GM13976 (cell line): ENCODE measurements around the gene MED15.

ENCODE experiments used
- DNase-seq: peaks from one replicate; pipeline ENCODE4 v3.0.0; 2012; ENCODE audit warnings: low spot score
- in situ Hi-C: fragments of 300-500 bp; cut with MboI; formaldehyde crosslinking; loops from one replicate; pipeline ENCODE4 v1.12.0; 2022; ENCODE audit warnings: low sequenced_read_pairs, mixed read lengths, inconsistent platforms; ENCODE audit not compliant: unreplicated experiment
- TF ChIP-seq, protein P1 (sequence below): IDR thresholded peaks from 2 replicates; pipeline ENCODE4 v1.5.1; 2012; ENCODE audit warnings: borderline replicate concordance, mild to moderate bottlenecking; ENCODE audit not compliant: insufficient read depth; ENCODE audit errors: extremely low read depth, missing control alignments, control extremely low read depth

MED15 gene

DNA sequence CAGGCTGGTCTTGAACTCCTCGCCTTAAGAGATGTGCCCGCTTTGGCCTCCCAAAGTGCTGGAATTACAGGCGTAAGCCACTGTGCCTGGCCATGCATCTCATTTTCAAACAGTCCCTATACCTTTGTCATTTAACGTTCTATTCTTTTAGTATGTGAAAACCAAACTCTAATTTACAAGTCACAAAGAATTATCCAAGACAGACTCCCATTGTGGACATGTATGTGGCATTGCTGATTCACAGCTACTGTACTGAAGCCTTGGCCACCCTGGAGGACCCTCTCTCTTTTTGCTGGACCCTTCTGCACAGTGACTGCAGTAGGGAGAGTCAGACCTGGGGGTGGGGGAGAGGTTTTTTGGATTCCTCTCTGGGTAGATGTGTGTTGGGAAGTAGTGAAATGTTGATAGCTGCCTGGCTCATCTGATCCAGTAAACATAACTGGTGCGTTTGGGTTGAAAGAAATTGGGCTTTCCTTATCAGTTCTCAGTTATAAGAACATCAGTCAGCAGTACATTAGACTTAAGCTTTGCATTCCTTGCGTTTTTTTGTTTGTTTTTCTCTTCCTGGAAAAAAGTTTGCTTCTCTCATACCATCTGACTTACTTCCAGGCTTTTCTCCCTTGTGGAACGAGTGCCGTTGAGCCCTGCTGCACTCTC, 65.9 kb downstream of the MED15 start:
- in situ Hi-C loops, result no loop called here
- no peak for DNase-seq
- TF ChIP-seq, protein P1, sequence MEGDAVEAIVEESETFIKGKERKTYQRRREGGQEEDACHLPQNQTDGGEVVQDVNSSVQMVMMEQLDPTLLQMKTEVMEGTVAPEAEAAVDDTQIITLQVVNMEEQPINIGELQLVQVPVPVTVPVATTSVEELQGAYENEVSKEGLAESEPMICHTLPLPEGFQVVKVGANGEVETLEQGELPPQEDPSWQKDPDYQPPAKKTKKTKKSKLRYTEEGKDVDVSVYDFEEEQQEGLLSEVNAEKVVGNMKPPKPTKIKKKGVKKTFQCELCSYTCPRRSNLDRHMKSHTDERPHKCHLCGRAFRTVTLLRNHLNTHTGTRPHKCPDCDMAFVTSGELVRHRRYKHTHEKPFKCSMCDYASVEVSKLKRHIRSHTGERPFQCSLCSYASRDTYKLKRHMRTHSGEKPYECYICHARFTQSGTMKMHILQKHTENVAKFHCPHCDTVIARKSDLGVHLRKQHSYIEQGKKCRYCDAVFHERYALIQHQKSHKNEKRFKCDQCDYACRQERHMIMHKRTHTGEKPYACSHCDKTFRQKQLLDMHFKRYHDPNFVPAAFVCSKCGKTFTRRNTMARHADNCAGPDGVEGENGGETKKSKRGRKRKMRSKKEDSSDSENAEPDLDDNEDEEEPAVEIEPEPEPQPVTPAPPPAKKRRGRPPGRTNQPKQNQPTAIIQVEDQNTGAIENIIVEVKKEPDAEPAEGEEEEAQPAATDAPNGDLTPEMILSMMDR, result no peak

DNA sequence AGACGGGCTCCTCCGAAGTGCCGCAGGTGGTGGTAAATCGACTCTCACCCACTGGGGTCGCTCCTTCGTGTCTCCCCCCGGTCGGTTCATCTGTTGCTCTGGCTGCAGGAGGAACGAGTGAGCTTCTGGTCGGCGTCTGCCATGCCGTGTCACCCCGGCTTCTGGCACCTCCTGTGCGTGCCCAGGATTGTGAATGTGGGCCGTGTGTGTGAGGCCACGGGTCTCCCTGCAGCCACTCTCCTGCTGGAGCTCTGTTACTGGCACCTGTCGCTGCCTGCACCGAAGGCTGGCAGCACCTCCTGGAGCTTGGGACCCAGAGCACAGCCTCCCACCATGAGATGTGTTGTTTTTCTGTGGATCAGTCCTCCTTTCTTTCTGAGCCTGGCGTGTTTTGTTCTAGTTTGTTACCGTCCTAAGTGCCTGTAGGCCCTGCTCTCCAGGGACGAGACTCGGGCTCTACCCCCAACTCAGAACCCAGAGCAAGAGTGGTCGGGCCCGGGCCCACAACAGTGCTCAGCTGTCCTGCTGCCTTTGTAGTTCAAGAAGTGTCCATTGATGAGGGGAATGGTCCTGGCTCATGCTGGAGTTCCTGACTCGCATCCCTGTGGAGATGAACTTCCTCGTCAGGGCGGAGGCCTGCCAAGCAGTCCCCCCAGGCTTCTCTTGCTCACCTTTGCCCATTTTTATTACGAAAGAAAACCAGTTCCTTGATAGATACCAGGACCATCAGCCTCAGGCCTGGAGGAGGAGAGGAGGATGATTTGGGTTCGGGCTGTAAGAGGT, 66.6 kb downstream of the MED15 start:
- DNase-seq, result no peak
- in situ Hi-C loops, result no loop called here
- TF ChIP-seq, protein P1, result no peak

DNA sequence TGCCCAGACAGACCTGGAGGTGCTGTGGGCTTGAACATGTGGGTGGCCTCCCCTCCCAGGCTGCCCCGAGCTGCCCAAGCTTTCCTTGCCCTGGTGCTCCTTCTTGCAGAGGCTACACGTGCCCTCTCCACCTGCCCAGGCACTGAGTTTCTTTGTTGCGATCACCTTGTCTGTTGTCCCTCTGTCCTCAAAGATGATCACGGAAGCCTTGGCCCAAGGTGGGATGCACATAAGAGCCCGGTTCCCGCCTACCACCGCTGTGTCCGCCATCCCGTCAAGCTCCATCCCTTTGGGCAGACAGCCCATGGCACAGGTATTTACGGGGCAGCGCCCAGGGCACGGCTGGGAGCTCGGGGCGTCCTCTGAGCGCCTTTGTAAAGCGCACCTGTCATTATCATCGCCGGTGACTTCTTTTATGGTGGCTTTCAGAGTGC, 67.5 kb downstream of the MED15 start:
- in situ Hi-C loops, result no loop called here
- TF ChIP-seq, protein P1, result no peak

DNA sequence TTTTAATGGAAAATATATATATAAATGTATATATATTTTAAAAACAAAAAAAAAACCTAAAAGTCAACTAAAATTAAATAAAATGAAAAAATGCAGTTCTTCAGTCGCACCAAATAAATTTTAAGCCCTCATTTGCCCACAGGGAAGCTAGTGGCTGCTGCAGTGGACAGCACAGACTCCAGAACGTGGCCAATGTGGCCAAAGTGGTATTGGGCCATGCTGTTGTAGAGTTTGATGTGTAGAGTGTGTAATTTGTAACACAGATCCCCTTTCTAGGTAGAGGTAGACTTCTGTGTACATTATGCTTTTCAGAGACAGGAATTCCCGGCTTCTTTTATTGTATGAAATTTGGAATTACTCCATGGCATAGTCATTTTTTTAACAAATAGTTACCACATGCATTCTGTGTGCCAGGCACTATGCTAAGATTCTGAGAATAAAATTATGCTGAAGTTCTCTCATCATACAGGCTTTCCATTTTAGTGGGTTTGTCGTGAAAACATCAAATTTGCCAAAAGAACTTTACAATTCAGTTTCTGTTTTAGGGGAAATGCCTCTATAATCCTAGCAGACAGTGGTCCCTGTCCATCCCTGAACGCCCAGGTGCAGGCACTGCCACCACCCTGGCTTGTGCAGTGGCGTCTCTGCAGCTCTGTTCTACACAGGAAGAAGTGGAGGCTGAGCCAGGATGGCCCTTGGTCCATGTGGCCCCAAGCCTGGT, 68.5 kb downstream of the MED15 start:
- DNase-seq, result no peak
- in situ Hi-C loops, result no loop called here
- TF ChIP-seq, protein P1, result no peak

More for the DNA sequence above, 67.5 kb downstream of the MED15 start:
- DNase-seq, result no peak

DNA sequence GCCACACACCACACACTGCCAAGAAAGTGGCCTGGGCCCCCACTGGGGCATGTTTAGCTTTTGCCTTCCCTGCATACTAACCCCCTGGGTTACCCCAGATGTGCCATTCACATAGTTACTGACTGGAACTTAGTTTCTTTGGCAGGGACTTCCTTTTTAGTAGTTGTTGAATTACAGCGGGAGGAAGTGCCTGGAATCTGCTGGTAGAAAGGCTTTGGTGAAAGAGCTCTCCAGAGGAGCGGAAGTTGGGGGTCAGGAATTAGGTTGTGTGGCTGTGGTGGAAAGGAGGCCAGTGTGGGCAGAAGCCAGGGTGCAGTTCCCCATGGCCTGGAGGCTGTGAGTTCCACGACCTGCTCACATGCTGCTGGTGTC, 69.0 kb downstream of the MED15 start:
- DNase-seq, result no peak
- TF ChIP-seq, protein P1, result no peak
- in situ Hi-C loops, result no loop called here

DNA sequence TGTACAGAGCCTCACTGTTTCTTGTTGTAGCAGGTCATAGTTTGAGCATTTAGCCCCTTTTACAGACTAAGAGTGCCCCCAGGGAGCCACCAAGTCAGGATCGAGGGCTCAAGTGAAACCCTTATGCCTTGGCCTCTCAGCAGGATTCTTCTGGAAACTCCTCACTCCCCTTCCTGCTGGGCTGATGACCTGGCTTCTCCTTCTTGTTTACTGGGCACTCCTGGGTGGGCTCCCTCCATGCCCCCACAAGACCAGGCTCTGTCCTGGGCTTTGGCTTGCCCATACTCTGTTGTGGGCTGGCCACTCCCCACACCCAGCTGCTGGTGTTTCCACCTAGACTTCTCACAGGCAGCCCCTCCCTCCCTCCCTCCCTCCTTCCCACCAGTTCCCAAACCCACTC, 69.6 kb downstream of the MED15 start:
- DNase-seq, result no peak
- in situ Hi-C loops, result no loop called here
- TF ChIP-seq, protein P1, result no peak
